ENCODE results near the gene NPB. TPM values are rescaled to one million over a fixed set of nuclear protein-coding genes. Genes with fewer than 3 reads are reported as not detected.

Gene NPB
- polyA plus RNA-seq, 1 of the 3 experiments (the other 2 are of a cell fraction) = 2.4 TPM

- TF ChIP-seq CTCF (IDR thresholded peaks at IDR 0.05) (peak; percentile 98), ELF1 (IDR thresholded peaks at IDR 0.05) (no peak), RXRA (IDR thresholded peaks at IDR 0.05; ENCODE audit: borderline replicate concordance, low read depth) (no peak), NFIC (IDR thresholded peaks at IDR 0.05; ENCODE audit: borderline replicate concordance) (no peak), EP300 (IDR thresholded peaks at IDR 0.05; ENCODE audit: borderline replicate concordance in 1 of 2, low read depth in 1 of 2, low read length in 1 of 2) (no peak), POLR2AphosphoS5 (IDR thresholded peaks at IDR 0.05; ENCODE audit: low read depth, low read length) (peak; percentile 12; the same call in 1 of the 2 replicates), USF2 (IDR thresholded peaks at IDR 0.05; ENCODE audit: borderline replicate concordance, low read depth, low read length) (no peak), SIN3A (IDR thresholded peaks at IDR 0.05; ENCODE audit: borderline replicate concordance, low read depth, low read length) (peak; percentile 26; the same call in 1 of the 2 replicates), TCF12 (IDR thresholded peaks at IDR 0.05) (no peak), SMC3 (IDR thresholded peaks at IDR 0.05; ENCODE audit: low read depth, low read length) (peak; percentile 33), TAF1 (IDR thresholded peaks at IDR 0.05; ENCODE audit: borderline replicate concordance, low read depth, low read length) (no peak), IRF3 (IDR thresholded peaks at IDR 0.05; ENCODE audit: low read depth, low read length) (no peak), JUND (IDR thresholded peaks at IDR 0.05) (peak; percentile 8; the same call in 1 of the 2 replicates)
Measured at GRCh38 chr17:81869221-81870130, 32.6 kb upstream of the NPB start (continued).

- CTCF ChIA-PET = interaction anchor here (0.8 to 6.9 kb wide), 45 partner anchors 9 to 229 kb away, joined by 3 to 54 read pairs (median 8); partner anchors contain the start of genes ALYREF, ANAPC11, CENPX and DCXR
- H4K20me1 ChIP-seq (ENCODE audit: insufficient read depth) = peaks cover 40% of the 10 kb centered on the region
- H3F3A ChIP-seq (replicated peaks; ENCODE audit: insufficient read depth) = peaks cover 79% of the 10 kb centered on the region
- H3K36me3 ChIP-seq (replicated peaks in 1 of 2; ENCODE audit: control insufficient read depth in 1 of 2, insufficient read depth in 2 of 2, low read length in 1 of 2) = peaks cover 26 to 29% of the 10 kb centered on the region in 2 experiments
- peaks cover 24 to 51% of the 10 kb centered on the region in 2 experiments; a peak in 3 of 4 replicates for H3K4me1 ChIP-seq (ENCODE audit: control insufficient read depth in 1 of 2, insufficient read depth in 2 of 2, low read depth in 1 of 2, low read length in 1 of 2)
- no peaks in the 10 kb centered on the region for H3K27me3 ChIP-seq (ENCODE audit: insufficient read depth)
- peak; percentile 74 for DNase-seq
- no peaks in the 10 kb centered on the region for H3K9me2 ChIP-seq
- peak overlapping the region; percentile 98 for H3K9ac ChIP-seq
- peak overlapping the region; percentile 99 for H3K4me2 ChIP-seq
- POLR2A ChIA-PET = interaction anchor here (0.6 to 2.5 kb wide), 14 partner anchors 9 to 363 kb away, joined by 3 to 16 read pairs (median 3); partner anchors contain the start of genes ALYREF, ANAPC11, ARL16 and HGS
- no peak overlapping the region for H2AFZ ChIP-seq (ENCODE audit: low read depth)
- no peaks in the 10 kb centered on the region for H3K9me3 ChIP-seq
- peak overlapping the region; percentile 86 to 95 for H3K27ac ChIP-seq (ENCODE audit: low read depth in 2 of 2, low read length in 1 of 2)
- H3K4me3 ChIP-seq (ENCODE audit: low read depth in 2 of 2, low read length in 1 of 2) = peak overlapping the region; percentile 83 to 97
- peaks cover 56% of the 10 kb centered on the region for H3K79me2 ChIP-seq (ENCODE audit: insufficient read depth)
- under 1% methylated on average over 21 of the region's 65 CpGs for WGBS (ENCODE audit: low lambda C conversion rate)
- peak; percentile 49 for TF ChIP-seq MAX (IDR thresholded peaks at IDR 0.05; ENCODE audit: low read depth)
- TF ChIP-seq FOXM1 (IDR thresholded peaks at IDR 0.05; ENCODE audit: low read depth) = no peak
- TF ChIP-seq PBX3 (IDR thresholded peaks at IDR 0.05) = peak; percentile 2
- TF ChIP-seq ZBTB33 (IDR thresholded peaks at IDR 0.05; ENCODE audit: borderline replicate concordance, low read depth) = no peak
- TF ChIP-seq RAD21 (IDR thresholded peaks at IDR 0.05; ENCODE audit: low read length) = no peak
- TF ChIP-seq JUND (IDR thresholded peaks at IDR 0.05) = no peak
- TF ChIP-seq TEAD4 (IDR thresholded peaks at IDR 0.05; ENCODE audit: borderline replicate concordance, insufficient read depth) = no peak
- peak; percentile 40; the same call in 1 of the 2 replicates for TF ChIP-seq YY1 (IDR thresholded peaks at IDR 0.05; ENCODE audit: low read depth)
- TF ChIP-seq SIN3A (IDR thresholded peaks at IDR 0.05; ENCODE audit: borderline replicate concordance, low read depth, low read length) = peak; percentile 10; the same call in 1 of the 2 replicates
- TF ChIP-seq MEF2A (IDR thresholded peaks at IDR 0.05; ENCODE audit: borderline replicate concordance, low read depth) = no peak
Measured at GRCh38 chr17:81870131-81870980, 31.7 kb upstream of the NPB start.
